WI38 (cell line): ENCODE data around the gene AEBP1.

Experiments used
- H3K4me3 ChIP-seq: 2 replicates; pipeline ENCODE4 v1.5.1; 2011; ENCODE audit warnings: low read depth, mild to moderate bottlenecking, control low read depth, low read length
- TF ChIP-seq, protein P1 (sequence below): IDR thresholded peaks from 2 replicates; pipeline ENCODE4 v1.5.1; 2012; ENCODE audit warnings: low read depth, mild to moderate bottlenecking, control low read depth, low read length

The AEBP1 gene

DNA sequence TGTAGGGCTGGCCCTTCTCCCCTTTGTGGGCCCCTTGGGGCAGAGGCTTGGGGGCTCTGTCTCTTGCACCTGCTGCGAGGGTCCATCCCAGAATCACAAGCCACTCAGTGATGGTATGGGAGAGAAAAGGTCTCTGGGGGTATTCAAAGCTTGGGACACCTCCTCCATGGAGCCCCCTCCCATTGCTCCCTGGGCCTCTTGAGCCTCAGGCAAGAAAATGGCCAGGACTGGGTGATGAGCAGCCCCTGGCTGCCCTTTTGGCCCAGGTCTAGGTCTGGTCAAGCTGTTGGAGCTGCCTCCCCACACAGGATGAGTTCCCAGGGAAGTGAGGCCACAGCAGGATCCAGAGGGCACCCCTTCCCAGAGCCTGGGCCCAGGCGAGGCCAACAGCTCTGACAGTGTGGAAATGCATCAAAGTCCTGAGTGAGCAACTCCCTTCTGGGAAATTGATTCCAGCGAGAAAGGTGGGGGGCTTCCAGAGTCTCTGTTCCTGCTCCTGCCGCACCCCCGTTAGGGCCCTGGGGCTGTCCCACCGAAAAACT lies 40.4 kb downstream of the AEBP1 start:
- H3K4me3 ChIP-seq = no peak overlapping the region
- TF ChIP-seq, protein P1, sequence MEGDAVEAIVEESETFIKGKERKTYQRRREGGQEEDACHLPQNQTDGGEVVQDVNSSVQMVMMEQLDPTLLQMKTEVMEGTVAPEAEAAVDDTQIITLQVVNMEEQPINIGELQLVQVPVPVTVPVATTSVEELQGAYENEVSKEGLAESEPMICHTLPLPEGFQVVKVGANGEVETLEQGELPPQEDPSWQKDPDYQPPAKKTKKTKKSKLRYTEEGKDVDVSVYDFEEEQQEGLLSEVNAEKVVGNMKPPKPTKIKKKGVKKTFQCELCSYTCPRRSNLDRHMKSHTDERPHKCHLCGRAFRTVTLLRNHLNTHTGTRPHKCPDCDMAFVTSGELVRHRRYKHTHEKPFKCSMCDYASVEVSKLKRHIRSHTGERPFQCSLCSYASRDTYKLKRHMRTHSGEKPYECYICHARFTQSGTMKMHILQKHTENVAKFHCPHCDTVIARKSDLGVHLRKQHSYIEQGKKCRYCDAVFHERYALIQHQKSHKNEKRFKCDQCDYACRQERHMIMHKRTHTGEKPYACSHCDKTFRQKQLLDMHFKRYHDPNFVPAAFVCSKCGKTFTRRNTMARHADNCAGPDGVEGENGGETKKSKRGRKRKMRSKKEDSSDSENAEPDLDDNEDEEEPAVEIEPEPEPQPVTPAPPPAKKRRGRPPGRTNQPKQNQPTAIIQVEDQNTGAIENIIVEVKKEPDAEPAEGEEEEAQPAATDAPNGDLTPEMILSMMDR = no peak

DNA sequence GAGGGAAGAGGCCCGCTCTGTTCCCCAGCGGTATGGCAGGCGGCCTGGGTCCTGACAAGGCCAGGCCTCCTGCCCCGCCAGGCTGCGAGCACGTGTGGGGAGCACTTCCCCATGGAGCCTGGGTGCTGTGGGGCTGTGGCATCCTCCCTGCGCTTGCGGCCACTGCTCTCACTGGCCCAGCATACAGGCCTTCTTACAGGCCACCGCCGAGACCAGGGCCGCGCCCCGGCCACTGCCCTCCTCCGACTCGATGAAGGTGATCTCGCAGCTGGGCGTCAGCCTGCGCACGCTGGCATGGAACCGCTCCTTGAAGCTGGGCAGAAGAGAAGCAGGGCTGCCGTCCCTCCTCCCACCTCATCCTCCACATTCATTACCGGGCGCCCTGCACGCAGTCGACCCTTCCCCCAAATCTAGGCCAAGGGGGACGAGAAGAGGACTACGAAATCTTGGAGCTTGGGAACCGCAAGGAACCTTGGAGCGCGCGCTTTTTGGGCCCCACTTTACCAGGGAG lies 40.9 kb downstream of the AEBP1 start:
- H3K4me3 ChIP-seq = no peak overlapping the region
- TF ChIP-seq, protein P1 = no peak

DNA sequence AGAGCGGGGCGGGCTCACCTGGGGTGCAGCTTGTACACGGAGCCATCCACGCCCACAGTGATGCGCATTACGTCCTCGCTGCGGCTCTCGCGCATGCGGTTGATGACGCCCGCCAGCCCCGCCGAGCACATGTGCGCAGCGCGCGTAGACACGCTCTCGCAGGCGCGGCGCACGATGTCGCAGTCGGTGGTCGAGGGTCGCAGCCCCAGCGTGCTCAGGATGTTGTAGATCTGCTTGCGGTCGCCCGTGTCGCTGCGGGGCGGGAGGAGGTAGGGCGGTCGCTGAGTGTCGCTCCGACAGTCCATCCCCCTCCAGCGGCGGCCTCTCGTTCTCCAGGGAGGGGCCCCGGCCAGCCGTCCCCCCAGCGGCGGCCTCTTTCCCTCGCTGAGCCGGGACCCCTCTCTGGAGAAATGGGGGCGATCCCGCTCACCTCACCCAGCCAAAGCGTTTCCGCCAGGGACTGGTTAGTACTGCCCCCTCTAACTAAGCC lies 41.4 kb downstream of the AEBP1 start:
- 0 out of 2 replicates have a peak overlapping the region, but pooled peaks have one; percentile 17 for H3K4me3 ChIP-seq
- TF ChIP-seq, protein P1 = no peak

DNA sequence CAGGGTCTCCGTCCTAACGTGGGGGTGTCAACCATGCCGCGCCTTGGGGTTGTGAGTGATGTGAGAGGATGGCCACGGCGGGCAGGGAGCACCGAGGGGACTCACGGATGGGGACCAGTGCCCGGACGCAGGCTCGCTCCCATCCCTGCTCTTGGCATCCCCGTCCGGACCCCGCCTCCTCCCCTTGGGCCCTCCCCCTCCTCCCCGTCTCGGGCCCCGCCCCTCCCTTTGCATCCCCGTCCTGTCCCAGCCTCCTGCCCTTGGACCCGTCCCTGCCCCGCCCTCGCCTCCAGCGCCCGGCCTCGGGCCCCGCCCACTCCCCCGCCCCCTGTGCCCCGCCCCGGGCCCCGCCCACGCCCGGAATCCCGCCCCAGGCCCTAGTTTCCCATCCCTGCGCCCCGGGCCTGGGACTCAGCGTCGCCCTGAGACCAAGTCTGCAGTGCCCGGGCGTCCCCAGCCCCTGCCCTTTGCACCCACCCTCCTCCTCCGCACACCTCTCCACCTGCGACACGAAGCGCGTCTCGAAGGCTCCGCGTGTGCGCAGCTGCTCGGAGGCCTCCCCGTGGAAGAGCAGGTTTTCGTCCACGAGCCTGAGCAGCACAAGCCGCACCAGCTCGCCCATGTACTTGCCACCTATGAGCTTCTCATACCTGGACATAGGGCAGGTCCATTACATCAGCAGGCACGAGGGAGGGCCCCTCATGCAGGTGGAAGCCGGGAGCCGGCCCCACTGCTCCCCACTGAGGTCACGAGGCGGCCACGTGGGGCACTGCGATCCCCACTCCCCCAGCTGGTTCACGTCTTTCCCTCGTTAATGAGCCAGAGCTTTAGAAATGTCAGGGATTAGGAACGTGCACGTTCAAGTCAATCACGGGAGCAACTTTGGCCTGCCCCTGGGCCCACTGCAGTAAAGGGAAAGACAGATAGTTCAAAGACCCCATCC lies 42.1 kb downstream of the AEBP1 start:
- TF ChIP-seq, protein P1 = no peak
- H3K4me3 ChIP-seq = 0 out of 2 replicates have a peak overlapping the region, but pooled peaks have one; percentile 17

DNA sequence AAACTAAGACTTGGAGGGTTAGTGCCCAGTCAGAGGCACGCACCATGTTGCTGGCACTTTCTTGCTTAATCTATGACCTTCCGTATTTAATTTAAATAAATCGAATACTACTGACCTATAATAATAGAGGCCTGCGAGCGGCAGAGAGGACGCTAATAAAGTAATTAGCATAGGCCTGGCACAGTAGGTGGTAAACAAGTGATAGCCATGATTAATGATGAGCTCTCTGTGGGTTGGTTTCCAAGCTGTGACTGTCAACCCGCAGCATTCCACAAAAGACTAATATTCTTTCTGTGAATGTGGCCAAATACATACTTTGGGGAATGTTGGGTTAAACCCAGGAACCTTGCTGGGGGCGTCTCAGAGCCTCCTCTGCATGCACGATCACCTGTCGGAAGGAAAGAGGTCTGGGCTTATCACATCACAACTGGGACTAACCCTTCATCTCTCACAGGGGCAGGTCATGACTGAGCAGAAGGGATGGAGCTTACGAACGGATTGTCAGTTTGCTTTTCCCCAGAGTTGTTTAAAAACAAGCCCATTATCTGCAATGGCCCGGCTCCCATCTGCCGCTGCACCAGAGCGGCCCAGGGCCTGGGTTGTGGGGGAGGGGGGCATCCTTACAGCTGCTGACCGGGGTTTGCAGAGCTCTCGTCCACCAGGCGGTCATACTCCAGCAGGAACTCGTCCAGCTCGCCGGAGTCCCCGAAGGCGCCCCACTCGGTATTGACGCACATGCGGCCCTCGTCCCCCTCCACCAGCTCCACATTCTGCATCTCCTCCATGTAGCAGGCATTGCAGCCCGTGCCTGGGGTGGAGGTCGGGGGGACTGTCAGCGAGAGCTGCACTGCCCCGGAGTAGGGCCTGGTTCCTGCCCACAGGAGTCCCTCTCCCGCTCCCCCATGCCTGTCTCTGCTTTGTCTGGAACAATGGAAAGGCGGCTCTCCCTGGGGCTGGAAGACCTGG lies 43.2 kb downstream of the AEBP1 start:
- TF ChIP-seq, protein P1 = no peak
- no peak overlapping the region for H3K4me3 ChIP-seq

DNA sequence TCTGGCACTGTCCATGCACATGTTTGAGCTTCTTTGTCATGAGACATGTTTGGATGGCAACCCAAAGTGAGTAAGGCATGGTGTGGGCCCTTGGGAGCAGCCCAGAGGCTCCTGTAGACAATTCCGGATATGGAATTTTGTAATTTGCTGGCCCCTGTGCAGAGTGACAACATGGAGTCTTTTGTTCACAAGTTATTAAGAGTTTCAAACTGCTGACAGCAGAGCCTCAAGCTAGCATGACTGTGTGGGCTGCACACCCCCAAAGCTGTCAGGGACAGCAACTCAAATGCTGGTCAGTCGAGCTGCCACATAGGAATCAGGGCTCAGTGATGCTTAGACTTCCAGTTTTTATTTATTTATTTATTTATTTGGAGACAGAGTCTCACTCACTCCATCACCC lies 44.0 kb downstream of the AEBP1 start:
- TF ChIP-seq, protein P1 = no peak
- H3K4me3 ChIP-seq = no peak overlapping the region
